HL-60 (cell line): ENCODE results near the gene OR2Y1.

Source experiments
- DNase-seq, 2 experiments: peaks; one replicate each; pipeline ENCODE4 v3.0.0-alpha.2; 2010 to 2020; ENCODE audit warnings: low read depth in 1 of 2, low spot score in 1 of 2
- H3K27ac ChIP-seq: fragments of 250-450 bp; sonication (Bioruptor Pico); replicated peaks from 2 replicates; pipeline ENCODE4 v1.5.1; 2020; ENCODE audit warnings: mild to moderate bottlenecking, moderate library complexity
- H3K27me3 ChIP-seq: fragments of 250-450 bp; sonication (Bioruptor Pico); 2 replicates; pipeline ENCODE4 v1.5.1; 2021; ENCODE audit warnings: mild to moderate bottlenecking, moderate library complexity; ENCODE audit not compliant: insufficient read depth, poor library complexity, severe bottlenecking
- H3K4me3 ChIP-seq: replicated peaks from 2 replicates; pipeline ENCODE4 v1.5.1; 2011; ENCODE audit warnings: mild to moderate bottlenecking, control low read depth, low read length; ENCODE audit not compliant: insufficient read depth
- GABPA ChIP-seq: IDR thresholded peaks from 2 replicates; pipeline ENCODE4 v1.6.1; 2012; ENCODE audit warnings: low read depth
- POLR2AphosphoS5 ChIP-seq: IDR thresholded peaks from 2 replicates; pipeline ENCODE4 v1.6.1; 2012; ENCODE audit warnings: low read depth
- SPI1 ChIP-seq: IDR thresholded peaks from 2 replicates; pipeline ENCODE4 v1.6.1; 2012; ENCODE audit warnings: low read depth, mild to moderate bottlenecking, borderline replicate concordance
- TF ChIP-seq, protein P1 (sequence below): IDR thresholded peaks from 2 replicates; pipeline ENCODE4 v1.6.1; 2012; ENCODE audit warnings: low read depth; ENCODE audit not compliant: insufficient replicate concordance
- TF ChIP-seq, protein P2 (sequence below): IDR thresholded peaks from one replicate; pipeline ENCODE4 v1.5.1; 2011; ENCODE audit warnings: low read length, control low read depth, inconsistent platforms; ENCODE audit not compliant: insufficient read depth

OR2Y1 gene

DNA sequence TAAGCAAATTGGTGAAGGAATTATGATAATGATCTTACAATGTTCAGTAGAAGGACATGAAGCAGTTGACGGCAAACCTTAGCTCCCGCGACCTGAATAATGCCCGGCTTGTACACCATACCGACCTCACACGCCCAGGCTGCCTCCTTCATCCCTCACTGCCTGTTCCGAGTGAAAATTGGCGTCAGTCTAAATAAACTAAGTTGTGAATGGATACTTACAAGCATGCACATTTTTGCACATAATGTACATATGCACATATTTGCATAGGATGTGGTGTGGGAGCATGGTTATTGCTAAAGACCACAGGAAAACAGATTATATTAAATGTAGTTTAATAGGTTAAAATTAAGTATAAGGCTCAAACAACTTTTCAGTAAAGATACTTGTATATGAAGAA is 14.9 kb downstream of the OR2Y1 start:
- no peak for DNase-seq
- no peak overlapping the region for H3K4me3 ChIP-seq
- H3K27ac ChIP-seq: no peak overlapping the region
- TF ChIP-seq POLR2AphosphoS5: no peak
- no peak for TF ChIP-seq SPI1
- TF ChIP-seq, protein P1, sequence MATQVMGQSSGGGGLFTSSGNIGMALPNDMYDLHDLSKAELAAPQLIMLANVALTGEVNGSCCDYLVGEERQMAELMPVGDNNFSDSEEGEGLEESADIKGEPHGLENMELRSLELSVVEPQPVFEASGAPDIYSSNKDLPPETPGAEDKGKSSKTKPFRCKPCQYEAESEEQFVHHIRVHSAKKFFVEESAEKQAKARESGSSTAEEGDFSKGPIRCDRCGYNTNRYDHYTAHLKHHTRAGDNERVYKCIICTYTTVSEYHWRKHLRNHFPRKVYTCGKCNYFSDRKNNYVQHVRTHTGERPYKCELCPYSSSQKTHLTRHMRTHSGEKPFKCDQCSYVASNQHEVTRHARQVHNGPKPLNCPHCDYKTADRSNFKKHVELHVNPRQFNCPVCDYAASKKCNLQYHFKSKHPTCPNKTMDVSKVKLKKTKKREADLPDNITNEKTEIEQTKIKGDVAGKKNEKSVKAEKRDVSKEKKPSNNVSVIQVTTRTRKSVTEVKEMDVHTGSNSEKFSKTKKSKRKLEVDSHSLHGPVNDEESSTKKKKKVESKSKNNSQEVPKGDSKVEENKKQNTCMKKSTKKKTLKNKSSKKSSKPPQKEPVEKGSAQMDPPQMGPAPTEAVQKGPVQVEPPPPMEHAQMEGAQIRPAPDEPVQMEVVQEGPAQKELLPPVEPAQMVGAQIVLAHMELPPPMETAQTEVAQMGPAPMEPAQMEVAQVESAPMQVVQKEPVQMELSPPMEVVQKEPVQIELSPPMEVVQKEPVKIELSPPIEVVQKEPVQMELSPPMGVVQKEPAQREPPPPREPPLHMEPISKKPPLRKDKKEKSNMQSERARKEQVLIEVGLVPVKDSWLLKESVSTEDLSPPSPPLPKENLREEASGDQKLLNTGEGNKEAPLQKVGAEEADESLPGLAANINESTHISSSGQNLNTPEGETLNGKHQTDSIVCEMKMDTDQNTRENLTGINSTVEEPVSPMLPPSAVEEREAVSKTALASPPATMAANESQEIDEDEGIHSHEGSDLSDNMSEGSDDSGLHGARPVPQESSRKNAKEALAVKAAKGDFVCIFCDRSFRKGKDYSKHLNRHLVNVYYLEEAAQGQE: no peak
- TF ChIP-seq, protein P2, sequence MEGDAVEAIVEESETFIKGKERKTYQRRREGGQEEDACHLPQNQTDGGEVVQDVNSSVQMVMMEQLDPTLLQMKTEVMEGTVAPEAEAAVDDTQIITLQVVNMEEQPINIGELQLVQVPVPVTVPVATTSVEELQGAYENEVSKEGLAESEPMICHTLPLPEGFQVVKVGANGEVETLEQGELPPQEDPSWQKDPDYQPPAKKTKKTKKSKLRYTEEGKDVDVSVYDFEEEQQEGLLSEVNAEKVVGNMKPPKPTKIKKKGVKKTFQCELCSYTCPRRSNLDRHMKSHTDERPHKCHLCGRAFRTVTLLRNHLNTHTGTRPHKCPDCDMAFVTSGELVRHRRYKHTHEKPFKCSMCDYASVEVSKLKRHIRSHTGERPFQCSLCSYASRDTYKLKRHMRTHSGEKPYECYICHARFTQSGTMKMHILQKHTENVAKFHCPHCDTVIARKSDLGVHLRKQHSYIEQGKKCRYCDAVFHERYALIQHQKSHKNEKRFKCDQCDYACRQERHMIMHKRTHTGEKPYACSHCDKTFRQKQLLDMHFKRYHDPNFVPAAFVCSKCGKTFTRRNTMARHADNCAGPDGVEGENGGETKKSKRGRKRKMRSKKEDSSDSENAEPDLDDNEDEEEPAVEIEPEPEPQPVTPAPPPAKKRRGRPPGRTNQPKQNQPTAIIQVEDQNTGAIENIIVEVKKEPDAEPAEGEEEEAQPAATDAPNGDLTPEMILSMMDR: no peak
- no peak for TF ChIP-seq GABPA
- H3K27me3 ChIP-seq: no peaks in the 10 kb centered on the region

DNA sequence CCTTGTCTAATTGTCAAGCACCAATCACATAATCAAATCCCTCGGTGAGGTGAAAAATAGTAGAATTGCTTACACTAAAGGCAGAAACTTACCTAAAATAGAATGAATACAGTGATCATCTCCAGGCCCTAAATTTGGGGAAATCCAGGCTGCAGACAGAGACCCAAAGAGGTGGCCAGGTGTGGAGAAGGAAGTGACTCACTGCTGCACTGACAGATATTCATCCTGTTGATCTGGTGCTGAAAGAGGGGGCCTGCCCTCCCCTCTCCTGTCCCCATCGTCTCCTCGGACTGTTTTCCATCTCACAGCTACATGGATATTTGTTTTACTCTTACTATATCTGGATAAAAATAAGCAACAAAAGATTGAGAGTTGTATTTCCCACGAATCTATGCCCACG is 15.9 kb downstream of the OR2Y1 start:
- Histone ChIP-seq H3K27ac (no peak overlapping the region), H3K4me3 (no peak overlapping the region), H3K27me3 (no peaks in the 10 kb centered on the region)
- no peak for DNase-seq
- TF ChIP-seq POLR2AphosphoS5 (no peak), GABPA (no peak), SPI1 (no peak)
- TF ChIP-seq, protein P2: no peak
- TF ChIP-seq, protein P1: no peak

DNA sequence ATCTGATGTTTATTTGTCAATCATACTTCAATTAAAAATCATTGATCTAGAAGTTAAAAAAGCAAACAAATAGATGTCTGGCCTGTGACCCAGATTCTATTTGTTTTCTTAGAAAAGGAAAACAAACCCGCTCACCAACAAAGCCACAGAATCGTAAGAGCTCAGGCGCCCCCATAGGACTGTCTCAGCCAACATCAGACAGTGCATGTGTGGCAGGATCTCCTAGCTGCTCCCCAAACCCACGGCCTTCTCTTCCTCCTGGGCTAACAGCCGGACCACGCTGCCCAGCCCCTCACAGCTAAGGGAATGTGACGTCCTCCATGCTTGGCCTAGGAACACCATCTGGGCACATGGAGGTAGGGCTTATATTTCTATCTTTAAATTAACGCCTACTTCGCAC is 19.4 kb downstream of the OR2Y1 start:
- TF ChIP-seq, protein P1: no peak
- TF ChIP-seq POLR2AphosphoS5 (no peak), GABPA (no peak)
- H3K27me3 ChIP-seq: no peaks in the 10 kb centered on the region
- no peak overlapping the region for H3K4me3 ChIP-seq
- DNase-seq: no peak
- no peak overlapping the region for H3K27ac ChIP-seq

DNA sequence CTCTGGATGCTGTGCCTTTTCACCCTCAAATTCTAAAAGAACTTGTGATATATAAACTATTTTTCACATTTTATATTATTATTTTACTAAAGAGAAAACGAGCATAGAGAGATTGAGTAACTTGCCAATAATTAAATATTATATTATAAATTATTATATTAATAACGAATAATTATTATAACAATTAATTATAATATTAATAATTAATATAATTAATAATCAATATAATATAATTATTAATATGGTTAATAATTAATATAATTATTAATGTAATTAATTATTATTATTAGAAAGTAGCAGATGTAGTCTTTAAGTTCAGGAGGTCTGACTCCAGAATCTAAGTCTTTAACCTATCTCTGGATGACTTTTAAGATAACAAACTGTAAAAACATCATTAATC is 20.1 kb downstream of the OR2Y1 start:
- DNase-seq: no peak
- Histone ChIP-seq H3K4me3 (no peak overlapping the region), H3K27ac (no peak overlapping the region), H3K27me3 (no peaks in the 10 kb centered on the region)
- TF ChIP-seq, protein P1: no peak
- TF ChIP-seq, protein P2: no peak
- no peak for TF ChIP-seq GABPA
- no peak for TF ChIP-seq POLR2AphosphoS5
- TF ChIP-seq SPI1: no peak
